GM18907 (cell line): ENCODE measurements around the gene INPPL1.
A peak's percentile ranks its signal among the peaks of the same experiment; 100 is the strongest.

Experiments used
- ATAC-seq: cut with Tn5 transposase; IDR thresholded peaks from one replicate; pipeline ENCODE4 v1.9.1; 2021; ENCODE audit warnings: mild to moderate bottlenecking, moderate library complexity; ENCODE audit not compliant: unreplicated experiment

INPPL1 gene

DNA sequence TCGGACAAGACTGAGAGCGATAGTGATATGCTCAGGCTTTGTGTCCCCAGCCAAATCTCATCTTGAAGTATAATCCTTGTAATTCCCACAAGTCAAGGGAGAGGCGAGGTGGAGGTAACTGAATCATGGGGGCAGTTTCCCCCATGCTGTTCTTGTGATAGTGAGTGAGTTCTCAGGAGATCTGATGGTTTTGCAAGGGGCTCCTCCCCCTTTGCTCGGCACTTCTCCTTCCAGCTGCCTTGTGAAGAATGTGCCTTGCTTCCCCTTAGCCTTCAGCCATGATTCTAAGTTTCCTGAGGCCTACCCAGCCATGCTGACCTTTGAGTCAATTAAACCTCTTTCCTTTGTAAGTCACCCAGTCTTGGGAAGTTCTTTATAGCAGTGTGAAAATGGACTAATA, 15.5 kb upstream of the INPPL1 start:
- no peak for ATAC-seq

DNA sequence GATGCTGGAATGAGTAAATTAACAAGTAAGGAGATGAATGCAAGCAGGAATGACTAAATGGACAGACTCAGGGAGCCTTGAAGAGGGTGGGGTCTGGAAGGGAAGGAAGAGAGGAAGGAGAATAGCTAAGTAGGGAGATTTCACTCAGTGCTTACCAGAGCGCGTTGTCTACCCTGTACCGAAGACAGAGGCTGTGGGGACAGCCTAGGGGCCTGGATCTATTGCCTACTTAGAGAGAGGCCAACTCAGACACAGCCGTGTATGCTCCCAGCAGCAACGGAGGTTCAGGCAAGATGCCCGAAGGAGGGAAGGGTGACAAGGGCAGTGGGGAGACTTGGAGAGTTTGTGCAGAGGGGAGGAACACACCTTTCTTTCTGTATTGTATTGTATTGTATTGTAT, 7.9 kb upstream of the INPPL1 start, which contains the start of gene FOLR2:
Gene FOLR2 (plus strand): TSS at position 157 of the 400 bp plus-strand sequence. CDS start 1,791 bp downstream, outside the sequence.
- no peak for ATAC-seq

DNA sequence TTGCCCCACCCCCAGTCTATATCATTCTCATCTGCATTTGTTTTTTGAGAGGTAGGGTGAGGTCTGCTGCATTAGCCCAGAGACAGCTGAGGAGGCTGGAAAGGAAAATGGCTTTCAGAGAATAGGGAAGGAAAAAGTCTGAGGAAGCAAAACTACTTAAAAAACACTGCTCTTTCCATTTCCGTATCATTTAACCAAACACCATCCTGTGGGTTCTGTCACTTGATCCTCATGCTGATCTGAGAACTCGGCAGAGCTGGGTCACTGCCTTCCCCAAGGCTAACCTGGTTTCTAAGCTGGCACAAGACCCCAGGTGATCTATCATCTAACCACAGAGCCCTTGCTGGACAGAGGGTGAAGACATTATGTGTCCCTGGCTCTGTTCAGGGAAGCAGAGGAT, 6.7 kb upstream of the INPPL1 start:
- ATAC-seq, result no peak

DNA sequence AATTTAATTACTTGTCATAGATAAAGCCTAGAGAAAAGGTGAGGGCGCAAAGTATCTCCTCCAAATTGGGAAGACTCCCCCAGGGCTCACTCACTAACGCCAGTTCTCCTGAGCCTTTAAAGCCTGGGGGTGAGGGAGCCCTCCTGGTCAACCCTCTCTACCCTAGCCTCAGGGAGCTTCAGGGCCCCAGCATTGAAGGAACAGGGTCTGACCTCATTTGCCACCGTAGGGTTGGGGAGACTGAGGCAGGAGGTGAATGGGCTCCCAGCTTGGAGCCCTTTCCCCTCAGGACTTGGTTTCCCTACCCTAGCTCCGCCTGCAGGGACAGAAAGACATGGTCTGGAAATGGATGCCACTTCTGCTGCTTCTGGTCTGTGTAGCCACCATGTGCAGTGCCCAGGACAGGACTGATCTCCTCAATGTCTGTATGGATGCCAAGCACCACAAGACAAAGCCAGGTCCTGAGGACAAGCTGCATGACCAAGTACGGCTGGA, 6.3 kb upstream of the INPPL1 start:
- ATAC-seq, result no peak

DNA sequence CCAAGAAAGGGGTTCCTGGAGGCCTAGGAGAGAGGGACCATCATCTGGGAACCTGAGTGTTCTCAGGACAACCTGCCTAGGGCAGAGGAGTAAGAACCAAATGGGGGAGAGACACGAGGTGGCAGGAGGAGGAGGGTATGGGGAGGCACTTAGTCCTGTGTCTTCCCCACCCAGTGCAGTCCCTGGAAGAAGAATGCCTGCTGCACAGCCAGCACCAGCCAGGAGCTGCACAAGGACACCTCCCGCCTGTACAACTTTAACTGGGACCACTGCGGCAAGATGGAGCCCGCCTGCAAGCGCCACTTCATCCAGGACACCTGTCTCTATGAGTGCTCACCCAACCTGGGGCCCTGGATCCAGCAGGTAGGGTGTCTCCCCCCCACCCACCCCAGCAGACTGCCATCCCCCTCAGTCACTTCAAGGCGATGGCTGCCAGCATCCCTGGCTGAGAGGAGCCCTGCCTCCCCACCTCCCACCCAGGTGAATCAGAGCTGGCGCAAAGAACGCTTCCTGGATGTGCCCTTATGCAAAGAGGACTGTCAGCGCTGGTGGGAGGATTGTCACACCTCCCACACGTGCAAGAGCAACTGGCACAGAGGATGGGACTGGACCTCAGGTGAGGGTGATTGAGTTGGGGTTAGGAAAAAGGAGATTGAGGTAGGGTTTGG, 3.7 kb upstream of the INPPL1 start:
- no peak for ATAC-seq

DNA sequence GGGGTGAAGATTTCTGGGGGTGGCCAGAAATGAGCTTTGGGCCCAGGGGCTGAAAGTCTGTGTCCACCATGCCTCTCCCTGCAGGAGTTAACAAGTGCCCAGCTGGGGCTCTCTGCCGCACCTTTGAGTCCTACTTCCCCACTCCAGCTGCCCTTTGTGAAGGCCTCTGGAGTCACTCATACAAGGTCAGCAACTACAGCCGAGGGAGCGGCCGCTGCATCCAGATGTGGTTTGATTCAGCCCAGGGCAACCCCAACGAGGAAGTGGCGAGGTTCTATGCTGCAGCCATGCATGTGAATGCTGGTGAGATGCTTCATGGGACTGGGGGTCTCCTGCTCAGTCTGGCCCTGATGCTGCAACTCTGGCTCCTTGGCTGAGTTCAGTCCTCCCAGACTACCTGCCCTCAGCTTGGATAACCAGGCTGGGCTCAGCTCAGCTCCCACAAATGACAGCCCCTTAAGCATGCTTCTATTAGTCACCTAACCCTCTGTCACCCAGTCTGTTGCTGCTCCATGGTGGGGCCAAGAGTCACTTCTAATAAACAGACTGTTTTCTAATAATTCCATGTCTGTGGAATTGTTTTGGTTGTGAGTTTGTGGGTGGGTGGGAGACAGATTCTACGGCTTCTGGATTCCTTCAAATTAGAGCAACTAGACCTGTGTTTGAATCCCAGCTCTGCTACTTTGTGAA, 3.0 kb upstream of the INPPL1 start:
- no peak for ATAC-seq

DNA sequence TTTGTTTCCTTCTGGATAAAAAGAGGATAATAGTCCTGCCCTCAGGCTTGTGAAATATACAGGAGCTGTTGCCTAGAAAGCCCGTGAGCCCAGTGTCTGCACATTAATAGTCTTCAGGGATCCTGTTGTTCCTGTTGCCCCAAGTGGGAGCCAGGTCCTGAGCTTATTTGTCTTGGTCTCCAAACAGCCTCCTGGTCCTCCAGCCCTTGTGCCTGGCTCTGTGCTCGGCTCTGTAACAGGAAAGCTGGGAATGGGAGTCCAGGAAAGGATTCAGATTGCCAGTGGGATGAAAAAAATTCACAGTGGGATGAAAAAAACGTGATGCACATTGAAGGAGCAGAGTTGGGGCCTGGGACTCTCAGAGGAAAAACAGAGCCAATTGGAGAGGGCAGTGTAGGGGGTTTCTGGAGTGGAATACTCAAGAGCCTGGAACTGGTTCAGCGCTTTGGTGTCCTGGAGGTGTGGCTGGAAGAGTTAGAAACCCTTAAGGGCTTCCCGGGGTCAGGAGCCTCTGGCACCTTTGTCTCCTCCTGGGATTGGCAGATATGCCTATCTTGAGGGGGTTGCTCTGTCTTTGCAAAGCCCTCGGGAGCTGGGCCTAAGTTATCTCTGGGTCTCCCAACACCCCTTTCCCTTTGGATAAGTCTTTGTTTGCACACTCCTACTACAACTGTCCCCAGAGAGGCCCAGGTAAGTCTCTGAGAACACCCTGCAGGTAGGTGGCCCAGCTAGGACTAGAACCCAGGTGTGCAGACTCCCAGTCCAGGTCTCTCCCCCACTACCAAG, 2.3 kb upstream of the INPPL1 start:
- no peak for ATAC-seq

DNA sequence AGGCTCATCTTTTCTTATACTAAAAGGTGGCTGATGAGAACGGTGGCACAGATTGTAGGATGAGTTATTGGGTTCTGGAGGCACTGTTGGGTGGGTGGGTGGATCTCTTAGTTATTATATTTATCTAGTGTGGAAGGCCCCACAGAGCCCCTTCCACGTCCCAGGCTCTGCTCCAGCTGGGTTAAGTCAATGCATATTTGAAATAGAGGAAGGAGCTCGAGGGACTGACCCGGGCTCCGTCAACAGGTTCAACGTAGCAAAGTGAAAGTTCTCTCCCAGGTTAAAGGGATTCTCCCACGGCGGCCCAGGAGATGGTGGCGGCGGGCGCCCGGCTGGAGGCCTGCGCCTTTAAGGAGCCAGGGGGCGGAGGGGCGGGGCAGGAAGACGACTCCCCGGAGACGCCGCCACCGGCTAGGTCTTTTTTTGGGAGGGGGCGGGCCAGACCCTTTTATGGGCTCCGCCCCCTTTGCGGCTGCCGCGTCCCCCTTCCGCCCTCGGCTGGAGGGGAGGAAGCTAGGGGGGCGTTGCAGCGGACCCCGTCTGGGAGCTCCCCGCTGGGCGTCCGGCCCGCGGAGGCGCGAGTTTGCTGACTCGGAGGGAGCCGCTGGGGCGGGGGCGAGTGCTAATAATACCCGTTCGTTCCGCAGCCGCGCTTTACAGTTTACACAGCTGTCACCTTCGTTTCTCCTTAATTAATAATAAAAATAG, 1.5 kb upstream of the INPPL1 start:
- ATAC-seq, result peak; percentile 67

DNA sequence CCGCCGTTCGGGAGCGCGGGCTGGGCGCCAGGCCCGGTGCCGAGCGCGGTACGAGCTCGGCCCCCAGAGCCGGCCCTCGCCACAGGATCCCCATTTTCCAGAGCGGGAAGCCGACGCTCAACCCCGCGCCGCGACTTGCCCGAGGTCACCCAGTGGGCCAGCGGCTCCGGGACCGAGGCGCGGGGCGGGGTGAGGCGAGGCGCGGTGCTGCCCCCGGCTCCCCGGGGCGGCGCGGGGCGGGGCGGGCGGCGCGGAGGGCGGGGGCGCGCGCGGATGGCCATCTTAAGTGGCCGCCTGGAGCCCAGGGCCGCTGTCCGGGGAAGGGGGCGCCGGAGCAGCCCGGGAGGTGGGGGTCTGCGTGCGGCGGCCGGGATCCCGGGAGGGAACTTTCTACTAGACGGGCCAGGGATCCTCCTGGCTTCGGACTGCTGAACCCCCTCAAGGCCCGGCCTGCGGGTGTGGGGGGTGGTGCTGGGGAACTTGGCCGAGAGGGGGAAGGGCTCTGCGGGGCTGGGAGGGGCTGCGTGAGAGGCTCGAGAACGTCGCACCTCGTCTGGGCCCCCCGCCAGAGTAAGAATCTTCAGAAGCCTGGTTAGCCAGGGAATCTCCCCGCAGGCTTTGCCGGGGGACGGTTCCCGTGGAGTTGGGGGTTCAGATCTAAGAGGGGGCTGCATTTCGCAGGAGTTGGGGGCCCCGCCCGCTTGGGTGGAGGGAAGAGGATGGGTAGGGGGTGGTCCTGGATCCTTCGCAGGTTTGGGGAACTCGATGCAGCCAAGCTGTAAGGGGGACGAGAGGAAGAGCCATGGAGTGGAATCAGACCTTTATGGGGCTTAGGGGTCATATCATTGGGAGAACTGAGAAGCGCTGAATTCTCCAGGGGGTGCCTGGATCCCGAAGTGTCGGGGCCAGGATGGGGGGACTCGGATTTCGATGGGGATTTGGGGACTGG, 678 bp upstream of the INPPL1 start:
- peak; percentile 45 for ATAC-seq

DNA sequence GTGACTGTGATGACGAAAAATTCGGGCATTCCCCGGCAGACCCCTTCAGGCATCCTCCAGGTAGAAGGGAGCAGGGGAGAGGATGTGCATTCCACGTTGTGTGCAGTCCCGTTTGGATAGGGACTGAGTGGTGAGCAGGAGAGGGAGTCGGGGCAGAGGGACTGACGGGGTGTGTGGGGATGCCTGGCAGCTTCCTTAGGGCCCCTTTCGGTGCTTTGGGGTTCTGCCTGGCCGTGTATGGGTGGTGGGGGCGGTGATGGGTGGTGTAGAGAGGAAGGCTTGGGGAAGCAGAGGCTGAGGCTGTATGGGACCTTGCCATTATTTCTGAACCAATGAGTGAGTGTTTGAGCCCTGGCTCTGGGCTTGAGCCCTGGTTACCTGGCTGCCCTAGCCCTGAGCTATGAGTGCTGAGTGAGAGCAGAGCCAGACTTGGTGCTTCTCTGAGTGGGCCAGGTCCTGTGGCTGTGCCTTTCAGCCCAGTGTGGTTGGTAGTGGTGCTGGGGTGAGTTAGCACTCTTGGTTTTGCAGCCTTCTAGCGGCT, 914 bp downstream of the INPPL1 start:
- no peak for ATAC-seq

DNA sequence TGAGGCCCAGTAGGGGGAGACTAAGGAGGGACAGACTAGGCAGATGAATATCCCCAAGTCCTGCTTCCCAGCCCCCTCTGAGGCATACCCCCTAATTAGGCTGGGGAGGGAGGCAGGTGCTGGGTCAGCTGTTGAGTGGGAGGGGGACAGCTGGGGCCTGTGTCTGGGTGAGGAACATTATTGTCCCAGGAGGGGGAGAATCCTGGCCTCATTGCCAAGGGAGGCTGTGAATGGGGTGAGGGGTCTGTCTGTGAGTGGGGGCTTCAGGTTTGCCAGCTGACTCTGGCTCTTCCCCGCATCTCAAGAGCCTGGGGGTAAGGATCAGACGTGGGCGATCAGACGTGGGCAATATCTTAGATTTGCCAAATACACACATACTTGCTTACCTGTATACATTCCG, 2.1 kb downstream of the INPPL1 start:
- no peak for ATAC-seq

DNA sequence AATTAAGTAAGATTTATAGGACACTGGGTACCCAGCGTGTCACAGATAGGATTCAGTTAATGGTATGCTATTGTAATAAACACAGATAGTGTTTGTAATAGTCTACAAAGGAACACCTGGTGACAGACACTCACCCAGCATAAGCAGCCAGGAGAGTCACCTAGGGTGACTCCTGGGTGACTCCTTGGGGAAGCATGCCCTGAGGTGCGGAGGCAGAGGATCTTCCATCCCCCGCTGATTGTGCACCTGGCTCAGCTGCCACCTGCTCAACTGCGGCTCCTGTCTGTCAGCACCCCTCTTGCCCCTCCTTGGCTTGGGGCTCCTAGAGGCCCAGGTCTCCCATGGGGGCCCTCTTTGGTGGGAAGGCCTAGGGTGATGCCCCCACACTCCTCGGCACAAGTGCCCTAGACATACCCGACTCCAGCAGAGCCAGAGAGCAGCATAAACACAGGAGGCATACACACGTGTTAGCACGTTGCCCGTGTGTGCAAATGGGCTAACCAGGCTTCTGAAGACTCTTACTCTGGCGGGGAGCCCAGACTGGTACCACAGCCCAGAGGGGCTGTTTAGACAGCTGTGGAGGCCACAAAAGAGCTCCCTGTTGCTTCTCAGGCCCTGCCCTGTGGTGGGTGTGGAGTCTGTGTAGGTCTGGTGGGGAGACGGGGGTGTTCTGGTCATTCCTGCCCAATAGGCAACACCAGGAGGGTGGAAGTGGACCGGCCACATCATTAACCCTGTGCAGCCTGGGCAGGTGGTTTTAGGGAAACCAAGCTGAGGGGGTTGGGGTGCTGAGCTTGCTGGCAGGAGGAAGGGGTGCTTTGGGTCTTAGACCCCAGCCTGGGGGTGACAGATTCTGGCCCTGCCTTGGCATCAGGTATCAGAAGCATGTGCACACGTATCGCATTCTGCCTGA, 3.0 kb downstream of the INPPL1 start:
- no peak for ATAC-seq

DNA sequence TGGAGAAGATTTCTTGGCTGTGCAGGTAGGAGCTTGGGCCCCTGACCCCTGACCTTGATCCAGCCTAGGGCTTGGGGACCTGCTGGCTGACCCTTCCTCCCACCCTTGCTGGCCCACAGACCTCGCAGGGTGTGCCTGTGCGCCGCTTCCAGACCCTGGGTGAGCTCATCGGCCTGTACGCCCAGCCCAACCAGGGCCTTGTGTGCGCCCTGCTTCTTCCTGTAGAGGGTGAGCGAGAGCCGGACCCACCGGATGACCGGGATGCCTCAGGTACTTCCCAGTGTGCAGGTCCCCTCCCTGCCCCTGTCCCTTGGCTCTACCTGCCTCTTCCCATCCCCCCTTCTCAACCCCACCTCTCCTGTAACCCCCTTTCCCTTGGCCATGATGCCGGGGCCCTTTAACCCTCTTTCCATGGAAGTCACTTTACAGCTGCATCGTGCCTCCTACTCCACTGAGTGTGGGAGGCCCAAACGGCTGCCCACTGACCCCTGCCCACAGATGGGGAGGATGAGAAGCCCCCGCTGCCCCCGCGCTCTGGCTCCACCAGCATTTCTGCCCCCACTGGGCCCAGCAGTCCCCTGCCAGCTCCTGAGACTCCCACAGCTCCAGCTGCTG, 3.8 kb downstream of the INPPL1 start:
- ATAC-seq, result no peak

DNA sequence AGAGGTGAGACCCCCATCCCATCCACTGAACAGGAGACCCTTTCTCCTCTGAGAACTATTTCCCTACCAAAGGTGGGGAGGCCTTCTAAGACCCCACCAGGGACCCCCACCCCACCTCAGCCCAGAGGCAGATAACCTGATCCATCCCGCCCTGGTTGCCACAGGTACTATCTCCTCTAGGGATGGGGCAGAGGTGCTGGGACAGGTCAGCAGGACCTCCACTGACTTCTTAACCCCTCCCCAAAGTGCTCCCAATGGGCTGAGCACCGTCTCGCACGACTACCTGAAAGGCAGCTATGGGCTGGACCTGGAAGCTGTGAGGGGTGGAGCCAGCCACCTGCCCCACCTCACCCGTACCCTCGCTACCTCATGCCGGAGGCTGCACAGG, 4.3 kb downstream of the INPPL1 start:
- ATAC-seq, result no peak

DNA sequence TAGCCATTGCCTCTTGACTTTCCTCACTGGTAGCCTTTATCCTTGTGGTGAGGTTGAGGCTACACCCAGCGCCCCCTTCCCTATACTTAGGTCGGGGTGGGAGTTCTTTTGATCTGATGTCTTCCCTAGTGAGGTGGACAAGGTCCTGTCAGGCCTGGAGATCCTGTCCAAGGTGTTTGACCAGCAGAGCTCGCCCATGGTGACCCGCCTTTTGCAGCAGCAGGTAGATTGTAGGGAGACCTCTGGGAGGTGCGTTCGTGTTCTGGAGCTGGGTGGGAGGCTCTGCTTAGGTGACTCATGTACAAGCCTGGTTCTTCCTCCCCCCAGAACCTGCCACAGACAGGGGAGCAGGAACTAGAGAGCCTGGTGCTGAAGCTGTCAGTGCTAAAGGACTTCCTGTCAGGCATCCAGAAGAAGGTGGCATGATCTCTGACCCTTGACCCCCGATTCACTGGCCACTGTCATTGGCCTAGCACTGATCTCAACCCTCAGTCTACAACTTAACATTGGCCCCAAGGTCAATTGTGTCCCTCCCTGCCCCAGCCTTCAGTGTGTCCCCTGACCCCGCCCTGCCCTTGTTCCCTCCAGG, 4.9 kb downstream of the INPPL1 start:
- ATAC-seq, result no peak

DNA sequence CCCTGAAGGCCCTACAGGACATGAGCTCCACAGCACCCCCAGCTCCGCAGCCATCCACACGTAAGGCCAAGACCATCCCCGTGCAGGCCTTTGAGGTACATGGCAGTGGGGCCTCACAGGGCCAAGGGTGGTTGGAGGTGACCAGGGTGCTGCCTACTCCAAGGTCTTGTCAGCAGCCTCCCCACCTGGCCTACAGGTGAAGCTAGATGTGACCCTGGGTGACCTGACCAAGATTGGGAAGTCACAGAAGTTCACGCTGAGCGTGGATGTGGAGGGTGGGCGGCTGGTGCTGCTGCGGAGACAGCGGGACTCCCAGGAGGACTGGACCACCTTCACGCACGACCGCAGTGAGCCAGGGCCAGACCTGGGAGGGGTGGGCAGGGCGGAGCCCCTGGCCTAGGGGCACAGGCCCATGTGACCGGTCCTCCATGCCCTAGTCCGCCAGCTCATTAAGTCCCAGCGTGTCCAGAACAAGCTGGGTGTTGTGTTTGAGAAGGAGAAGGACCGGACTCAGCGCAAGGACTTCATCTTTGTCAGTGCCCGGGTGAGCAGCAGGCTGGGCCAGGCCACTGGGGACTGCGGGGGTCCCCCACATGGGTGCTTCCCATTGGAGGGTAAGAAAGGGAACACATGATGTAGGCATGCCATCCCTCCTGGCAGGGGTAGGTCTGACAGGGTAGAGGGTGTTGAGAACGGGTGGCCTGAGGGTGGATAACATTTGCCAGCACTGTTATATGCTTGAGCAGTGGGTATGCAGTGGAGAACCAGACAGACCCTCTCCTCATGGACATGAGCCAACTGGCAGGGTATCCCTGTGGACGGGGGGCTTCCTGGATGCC, 5.6 kb downstream of the INPPL1 start:
- no peak for ATAC-seq

DNA sequence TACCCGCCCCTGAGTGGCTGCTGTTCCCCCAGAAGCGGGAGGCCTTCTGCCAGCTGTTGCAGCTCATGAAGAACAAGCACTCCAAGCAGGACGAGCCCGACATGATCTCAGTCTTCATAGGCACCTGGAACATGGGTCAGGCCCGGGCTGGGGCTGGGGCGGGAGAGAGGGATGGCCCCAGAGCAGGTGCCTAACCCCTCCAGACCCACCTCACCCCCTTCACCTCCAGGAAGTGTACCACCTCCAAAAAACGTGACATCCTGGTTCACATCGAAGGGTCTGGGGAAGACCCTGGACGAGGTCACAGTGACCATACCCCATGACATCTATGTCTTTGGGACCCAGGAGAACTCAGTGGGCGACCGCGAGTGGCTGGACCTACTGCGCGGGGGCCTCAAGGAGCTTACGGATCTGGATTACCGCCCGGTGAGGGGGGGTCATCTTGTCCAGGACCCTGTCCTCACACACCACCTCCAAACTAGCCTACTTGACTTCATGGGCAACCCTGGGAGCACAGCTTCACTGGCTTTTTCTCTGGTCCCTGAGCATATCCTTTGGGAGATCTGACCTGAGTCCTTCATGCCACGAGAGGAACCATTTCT, 6.3 kb downstream of the INPPL1 start:
- ATAC-seq, result no peak
